ENCODE data around the gene VCP.
A peak's percentile ranks its signal among the peaks of the same experiment; 100 is the strongest.

DNA sequence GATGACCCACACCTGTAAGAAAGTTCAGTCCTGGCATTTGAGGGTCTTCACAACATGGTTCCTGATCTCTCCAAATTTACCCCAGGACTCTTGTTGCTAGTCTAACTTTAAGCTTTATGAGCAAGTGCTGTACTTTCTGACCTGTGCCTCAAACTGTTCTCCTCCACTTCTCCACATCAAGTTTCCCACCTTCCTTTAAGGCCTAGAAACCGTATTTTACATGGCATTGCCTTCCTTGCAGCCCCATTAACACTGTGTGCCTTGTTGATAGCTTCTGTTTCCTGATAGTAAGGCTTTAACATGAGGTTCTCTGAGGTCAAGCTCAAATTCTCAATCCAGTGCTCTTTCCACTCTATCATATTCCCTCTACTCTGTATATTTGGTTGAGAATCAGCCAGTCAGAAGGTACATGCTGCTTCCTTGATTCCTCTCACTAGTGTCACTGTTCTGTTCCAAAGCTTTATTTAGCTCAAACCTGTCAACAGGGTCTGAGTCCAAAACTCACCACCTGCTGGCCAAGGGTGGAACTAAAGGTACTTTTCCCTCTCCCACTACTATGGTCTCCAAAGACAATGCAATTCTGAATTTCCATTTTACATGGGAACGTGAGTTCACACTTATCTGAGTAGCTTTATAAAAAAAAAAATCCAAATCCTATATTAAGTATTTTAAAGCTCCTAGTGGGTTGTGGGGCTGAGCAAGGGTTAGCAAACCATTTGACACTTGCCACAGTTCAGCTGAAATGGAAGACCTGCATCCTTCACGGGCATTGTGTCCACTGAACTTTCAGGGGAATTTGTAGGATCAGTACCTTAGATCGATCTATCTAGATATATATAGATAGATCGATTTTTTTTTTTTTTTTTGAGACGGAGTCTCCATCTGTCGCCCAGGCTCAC lies 21.1 kb downstream of the VCP start:
- TF ChIP-seq, protein P1, sequence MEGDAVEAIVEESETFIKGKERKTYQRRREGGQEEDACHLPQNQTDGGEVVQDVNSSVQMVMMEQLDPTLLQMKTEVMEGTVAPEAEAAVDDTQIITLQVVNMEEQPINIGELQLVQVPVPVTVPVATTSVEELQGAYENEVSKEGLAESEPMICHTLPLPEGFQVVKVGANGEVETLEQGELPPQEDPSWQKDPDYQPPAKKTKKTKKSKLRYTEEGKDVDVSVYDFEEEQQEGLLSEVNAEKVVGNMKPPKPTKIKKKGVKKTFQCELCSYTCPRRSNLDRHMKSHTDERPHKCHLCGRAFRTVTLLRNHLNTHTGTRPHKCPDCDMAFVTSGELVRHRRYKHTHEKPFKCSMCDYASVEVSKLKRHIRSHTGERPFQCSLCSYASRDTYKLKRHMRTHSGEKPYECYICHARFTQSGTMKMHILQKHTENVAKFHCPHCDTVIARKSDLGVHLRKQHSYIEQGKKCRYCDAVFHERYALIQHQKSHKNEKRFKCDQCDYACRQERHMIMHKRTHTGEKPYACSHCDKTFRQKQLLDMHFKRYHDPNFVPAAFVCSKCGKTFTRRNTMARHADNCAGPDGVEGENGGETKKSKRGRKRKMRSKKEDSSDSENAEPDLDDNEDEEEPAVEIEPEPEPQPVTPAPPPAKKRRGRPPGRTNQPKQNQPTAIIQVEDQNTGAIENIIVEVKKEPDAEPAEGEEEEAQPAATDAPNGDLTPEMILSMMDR (IDR thresholded peaks at IDR 0.05; ENCODE audit: insufficient read depth, low read length, poor library complexity, severe bottlenecking) = peak; percentile 69
- no peak for TF ChIP-seq EZH2phosphoT487 (conservative IDR thresholded peaks at IDR 0.05; ENCODE audit: low read length)
